Loucy (cell line): ENCODE measurements around the gene MED8.

Experiments used
- CTCF ChIP-seq: fragments of 200-600 bp; sonication (generic); conservative IDR thresholded peaks from 2 replicates; pipeline ENCODE4 v1.5.1; 2014; ENCODE audit warnings: mild to moderate bottlenecking, antibody characterized with exemption, low read length
- EZH2phosphoT487 ChIP-seq: fragments of 200-600 bp; IDR thresholded peaks from 2 replicates; pipeline ENCODE4 v1.6.1; 2018; ENCODE audit warnings: antibody characterized with exemption, mild to moderate bottlenecking, moderate library complexity, borderline replicate concordance

- TF ChIP-seq CTCF (no peak), EZH2phosphoT487 (no peak)
Observed at GRCh38 chr1:43351421-43352350, 37.9 kb downstream of the MED8 start.
